GM18951 (cell line): Measurements from ENCODE around the gene GOLGA8J.
"Not testable (repeated sequence)": the region's sequence is repeated elsewhere in the genome, so short reads cannot be mapped to it uniquely, and the experiment has no call there.

ENCODE experiments used
- POLR2A ChIP-seq: IDR thresholded peaks from 4 replicates; pipeline ENCODE4 v1.6.1; 2011; ENCODE audit warnings: mild to moderate bottlenecking; ENCODE audit not compliant: insufficient read length, insufficient read depth; ENCODE audit errors: extremely low read depth
- in situ Hi-C: fragments of 300-500 bp; cut with MboI; formaldehyde crosslinking; loops from one replicate; pipeline ENCODE4 v1.12.0; 2022; ENCODE audit warnings: low sequenced_read_pairs, mixed read lengths, inconsistent platforms; ENCODE audit not compliant: unreplicated experiment

GOLGA8J gene

DNA sequence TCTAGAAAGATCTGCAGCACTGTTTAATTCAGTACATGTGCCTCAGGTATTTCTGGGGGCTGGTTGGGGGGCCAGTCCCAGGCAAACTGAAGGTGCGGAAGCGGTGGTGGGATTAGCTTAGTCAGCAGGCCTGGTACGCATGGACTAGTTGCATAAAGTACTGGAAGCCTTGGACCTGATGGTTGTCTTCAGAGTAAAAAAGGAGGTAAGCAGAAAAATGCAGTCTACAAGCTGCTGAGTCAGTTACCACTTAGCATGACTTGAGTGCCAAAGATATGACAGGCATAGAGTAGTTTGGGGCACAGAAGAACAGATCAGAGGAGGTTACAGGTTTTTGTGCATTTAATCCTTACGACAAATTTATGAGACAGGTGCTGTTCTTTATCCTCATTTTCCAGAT, 19.9 kb upstream of the GOLGA8J start:
- no peak for TF ChIP-seq POLR2A
- in situ Hi-C loops: no loop called here

DNA sequence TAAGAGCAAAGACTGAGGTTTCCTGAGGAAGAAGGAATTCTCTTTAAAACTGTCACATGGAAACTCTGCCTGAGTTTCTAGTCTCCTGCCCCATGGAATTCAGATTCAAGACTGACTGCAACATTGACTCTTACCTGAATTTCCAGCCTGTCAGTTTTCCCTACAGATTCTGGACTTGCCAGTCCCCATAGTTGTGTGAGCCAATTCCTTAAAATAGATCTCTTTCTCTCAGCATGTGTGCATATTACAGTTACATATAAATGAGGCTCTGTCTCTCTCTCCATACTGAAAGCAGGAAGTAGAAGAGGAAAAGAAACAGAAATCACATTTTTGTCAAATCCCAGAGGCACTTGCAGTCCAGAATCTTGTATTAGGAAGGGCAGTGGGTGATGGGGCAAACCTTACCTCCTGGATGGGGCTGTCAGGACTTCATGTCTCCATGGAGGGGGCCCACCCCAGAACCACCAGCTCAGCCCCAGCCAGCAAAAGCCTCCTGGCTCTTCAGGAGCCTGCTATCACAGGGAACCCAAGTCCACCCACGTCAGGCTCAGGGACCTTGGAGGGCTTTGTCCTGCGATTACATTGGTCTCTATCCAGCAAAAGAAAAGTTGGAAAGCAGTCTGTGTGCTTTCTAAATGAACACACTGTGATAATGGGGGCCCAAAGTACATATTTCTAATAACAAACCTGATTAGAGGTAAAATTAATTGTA, 18.8 kb upstream of the GOLGA8J start:
- TF ChIP-seq POLR2A: no peak
- in situ Hi-C loops: no loop called here

DNA sequence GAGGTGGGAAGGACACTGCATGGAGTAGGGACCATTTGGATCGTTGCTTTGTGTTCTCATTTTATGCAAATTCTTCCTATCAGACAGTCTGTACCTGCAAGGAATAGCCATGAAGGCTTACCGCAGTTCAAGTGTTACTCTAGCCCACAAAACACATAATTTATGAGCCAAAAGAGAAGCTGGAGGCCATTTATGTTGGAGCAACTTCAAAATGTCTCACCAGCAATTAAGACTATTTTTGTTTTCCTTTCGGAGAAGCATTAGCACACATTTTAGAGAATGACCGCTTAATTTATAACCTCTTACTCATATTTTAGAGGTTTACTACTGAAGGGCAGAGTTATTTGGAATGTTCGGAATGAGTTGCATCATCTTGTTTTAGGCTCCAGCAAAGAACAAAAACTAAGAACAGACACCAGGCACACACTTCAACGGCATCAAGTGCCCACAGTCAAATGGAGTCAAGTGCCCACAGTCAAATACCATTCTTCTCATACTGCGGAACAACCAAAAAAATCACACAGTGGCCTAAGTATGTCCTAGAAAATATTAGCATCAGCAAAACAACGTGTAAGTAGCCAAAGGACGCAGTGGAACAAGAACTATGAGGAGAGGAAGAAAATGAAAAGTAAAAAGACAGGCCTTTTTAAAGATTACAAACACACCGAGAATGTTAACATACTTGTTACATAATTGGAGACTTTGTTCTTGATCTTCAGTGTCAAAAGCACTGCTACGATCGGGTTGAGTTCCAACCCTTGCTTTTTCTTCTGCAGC, 17.5 kb upstream of the GOLGA8J start:
- in situ Hi-C loops: no loop called here
- TF ChIP-seq POLR2A: no peak

DNA sequence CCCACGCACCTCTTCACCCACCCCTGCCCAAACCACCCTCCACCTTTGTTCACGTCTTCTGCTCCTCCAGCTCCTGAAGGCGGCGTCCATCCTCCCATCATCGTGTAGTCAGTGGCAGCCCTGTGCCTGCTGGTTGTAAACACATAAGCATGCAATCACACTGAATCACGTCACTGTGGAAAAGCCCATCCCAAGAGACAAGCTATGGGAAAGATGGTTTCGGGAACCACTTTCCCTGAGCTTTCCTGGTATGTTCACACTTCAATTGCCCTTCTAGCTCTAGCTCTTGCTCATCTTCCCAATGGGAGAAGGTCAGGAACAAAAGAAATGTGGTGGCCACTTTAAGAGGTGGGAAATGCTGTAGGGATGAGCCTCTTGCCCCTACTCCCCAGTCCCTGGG, 14.4 kb upstream of the GOLGA8J start:
- in situ Hi-C loops: no loop called here
- no peak for TF ChIP-seq POLR2A

DNA sequence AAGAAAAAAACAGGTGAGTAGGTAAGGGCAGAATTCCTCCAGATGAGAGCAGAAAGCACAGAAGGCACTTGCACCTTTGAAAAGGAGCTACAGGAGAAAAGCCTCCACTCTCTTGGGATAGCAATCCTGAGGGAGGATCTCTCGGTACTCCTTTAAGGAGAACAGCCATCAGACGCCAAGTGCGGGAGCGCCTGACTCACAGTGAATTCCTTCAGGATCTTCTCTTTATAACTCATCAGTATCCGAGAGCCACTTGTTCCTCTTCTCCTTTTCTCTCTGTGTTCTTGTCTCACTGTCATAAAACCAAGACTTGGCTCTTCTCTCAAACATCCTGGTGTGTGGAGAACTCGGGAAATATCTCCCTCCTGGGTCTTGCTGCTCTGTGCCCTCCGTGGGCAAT, 10.1 kb upstream of the GOLGA8J start:
- TF ChIP-seq POLR2A: no peak
- in situ Hi-C loops: no loop called here

DNA sequence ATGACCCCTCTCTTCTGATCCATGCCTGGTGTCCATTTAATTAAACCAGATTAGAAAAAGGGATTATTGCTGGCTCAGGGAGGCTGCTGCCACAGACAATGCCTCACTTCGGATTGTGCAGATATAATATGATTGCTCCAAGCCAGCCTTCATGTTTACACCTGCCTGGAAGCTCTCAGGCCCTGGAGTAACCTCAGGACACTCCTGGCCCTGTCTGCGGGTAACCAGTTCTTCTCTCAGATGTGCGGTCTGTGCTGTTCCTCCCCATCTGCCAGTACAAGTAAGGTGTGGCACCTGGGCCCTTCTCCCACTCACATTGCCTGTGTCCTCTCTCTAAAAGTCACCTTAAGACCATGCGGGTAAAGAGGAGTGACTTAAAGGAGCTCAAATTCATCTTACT, 8.8 kb upstream of the GOLGA8J start:
- no peak for TF ChIP-seq POLR2A
- in situ Hi-C loops: no loop called here

DNA sequence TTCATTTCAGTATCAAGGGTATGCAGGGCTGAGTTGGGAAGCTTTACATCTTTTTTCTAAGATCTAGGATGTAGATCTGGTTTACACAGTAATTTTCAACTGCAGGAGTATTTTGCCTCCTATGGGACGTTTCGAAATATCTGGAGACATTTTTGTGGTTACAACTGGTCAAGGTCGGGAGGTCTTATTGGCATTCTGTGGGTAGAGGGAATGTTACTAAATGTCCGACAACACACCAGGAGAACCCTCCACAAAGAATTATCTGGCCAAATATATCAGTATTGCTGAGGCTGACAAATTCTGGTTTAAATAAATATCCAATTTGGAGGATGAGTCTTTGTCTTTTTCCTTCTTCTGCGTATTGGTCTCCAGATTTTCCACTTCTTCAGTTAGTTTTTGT, 1.9 kb upstream of the GOLGA8J start:
- in situ Hi-C loops: not testable (repeated sequence)

DNA sequence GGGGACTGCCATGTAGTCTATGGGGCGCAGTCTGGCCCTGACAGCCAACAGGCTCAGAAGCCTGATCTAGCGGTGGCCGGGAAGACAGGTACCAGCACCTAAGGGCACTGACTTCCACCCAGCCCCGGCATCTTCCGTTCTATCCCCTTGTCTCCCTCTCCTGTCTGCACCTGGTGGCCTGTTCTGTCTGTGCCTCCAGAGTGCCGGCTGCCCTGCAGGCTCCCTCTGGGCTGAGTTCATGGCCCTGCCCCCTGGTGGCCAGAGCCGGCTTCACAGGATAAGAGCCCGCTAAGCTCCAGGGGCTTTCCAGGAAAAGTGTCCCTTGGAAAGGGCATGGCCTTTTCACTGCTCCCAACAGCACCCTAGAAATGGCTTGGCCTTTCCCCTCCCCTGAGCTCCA, 15.1 kb downstream of the GOLGA8J start:
- in situ Hi-C loops: not testable (repeated sequence)

DNA sequence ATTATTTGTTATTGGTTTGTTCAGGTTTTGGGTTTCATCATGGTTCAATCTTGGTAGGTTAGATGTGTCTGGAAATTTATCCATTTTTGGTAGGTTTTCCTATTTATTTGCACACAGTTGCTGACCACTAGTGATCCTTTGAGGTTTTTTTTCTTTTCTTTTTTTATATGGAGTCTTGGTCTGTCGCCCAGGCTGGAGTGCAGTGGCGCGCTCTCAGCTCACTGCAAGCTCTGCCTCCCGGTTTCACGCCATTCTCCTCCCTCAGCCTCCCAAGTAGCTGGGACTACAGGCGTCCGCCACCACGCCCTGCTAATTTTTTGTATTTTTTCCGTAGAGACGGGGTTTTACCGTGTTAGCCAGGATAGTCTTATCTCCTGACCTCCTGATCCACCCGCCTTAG, 20.1 kb downstream of the GOLGA8J start:
- in situ Hi-C loops: not testable (repeated sequence)

DNA sequence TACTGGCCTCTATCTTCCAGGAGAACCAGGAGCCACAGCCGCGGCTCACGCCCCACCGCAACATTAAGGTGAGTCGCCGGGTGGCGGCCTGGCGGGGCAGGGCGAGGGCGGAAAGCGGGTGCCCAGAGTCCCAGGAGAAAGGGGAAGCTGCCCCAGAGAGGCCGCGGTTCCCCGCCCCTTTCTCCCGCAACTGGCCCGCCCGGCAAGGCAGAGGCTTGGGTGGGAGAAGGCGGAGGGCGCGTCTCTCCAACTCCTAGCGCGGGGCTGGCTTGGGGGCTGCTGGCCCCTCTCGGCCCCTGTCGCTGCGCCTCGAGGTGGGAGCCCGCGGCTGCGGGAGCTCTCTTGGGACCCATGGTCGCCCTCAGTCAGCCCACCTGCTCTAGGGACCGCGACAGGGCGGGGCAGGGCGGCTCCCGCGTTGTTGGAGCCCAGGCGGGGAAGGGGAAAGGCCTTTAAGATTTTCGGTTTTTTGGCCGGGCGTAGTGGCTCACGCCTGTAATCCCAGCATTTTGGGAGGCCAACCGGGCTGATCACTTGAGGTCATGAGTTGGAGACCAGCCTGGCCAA, 21.3 kb downstream of the GOLGA8J start:
- in situ Hi-C loops: not testable (repeated sequence)

DNA sequence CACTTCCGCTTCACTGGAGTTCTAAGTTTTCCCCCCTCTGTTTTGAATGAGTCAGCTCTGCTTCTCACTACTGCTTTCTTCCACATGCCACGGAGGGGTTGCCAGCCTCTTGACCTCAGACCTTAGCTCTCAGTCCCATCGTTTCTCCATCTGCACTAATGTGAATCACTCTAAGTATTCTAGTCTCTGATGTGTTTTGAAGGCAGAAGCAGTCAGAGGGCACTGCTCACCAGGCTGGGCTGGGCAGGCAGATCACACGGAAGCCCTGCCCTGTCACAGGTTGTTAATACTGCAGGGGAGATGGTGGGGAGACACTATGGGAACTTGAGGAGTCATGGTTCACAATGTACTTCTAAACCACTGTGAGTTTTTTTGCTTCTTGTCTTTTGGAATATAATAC, 27.8 kb downstream of the GOLGA8J start:
- in situ Hi-C loops: not testable (repeated sequence)

DNA sequence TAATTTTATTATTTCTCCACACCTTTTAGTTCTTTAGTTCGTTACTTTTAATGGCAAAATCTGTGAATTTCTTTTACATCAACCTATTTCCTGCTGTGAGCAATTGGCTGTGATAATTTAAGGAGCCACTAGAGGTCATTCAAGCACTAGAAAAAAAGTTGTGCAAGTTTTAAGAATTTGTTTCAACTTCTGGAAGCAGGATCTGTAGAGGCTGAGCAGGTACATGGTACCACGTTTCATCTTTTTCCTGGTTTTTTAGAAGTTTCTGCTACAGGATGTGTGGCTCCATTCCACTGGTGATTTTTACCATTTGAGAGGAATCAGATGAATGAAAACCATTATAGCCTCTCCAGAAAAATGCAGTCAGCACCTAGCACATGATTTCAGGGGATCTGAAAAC, 47.3 kb downstream of the GOLGA8J start:
- in situ Hi-C loops: not testable (repeated sequence)

DNA sequence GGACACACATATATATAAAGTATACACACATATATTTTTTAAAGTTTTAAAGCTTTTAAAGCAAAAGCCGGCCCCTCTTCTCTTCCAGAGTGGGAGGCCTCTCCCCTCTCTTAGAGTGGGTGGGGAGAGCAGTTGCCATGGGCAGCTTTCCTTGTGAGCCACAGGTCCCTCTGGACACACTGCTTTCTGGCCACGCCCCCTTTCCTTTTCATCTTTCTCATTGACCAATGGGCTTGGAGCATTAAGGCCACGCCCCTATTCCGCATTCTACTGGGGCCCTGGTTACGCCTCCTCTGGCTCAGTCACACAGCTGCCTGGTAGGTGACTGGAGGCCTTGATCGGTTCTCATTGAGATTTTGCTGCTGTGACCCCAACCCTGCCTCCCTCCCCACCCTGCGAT, 52.0 kb downstream of the GOLGA8J start, which contains the start of gene GOLGA8T:
TSS of gene GOLGA8T (plus strand) at position 301 of the 400 bp plus-strand sequence. CDS start at position 399, 98 bp downstream.
- in situ Hi-C loops: not testable (repeated sequence)
